ENCODE results near the gene CLTB.
"Not testable (repeated sequence)": the region's sequence is repeated elsewhere in the genome, so short reads cannot be mapped to it uniquely, and the experiment has no call there.

Gene CLTB

DNA sequence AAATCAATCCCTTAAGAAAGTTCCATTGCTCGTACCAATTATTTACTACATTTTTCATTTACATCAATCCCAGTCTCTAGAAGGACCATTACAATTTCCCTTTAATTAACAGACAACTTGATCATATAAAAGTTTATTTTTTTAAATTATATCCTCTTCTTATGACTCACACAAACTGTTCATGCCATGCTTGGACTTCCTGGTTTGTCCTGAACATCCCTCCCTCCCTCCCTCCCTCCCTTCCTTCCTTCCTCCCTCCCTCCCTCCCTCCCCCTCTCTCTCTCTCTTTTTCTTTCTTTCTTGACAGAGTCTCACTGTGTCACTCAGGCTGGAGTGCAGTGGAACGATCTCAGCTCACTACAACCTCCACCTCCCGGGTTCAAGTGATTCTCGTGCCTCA is 11.6 kb upstream of the CLTB start:
- no peak for DNase-seq (ENCODE audit: low read depth, low spot score)

DNA sequence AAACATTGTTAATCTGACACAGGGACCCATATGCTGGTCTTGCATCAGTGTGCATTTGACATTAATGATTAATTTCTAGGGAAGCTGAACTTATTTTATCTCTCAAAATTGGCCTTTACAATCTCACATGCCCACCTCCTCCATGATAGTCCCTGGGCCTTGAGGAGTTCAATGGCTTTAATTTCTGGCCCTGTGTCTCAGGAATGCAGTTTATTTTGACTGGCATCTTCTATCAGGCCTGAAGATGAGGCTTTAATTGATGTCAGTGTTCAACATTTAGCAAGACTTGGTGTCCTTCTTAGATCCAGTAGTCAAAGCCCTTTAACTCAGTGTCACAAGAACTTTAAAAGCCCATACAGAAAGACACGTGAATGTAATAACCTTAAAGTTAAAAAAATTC is 10.5 kb upstream of the CLTB start:
- DNase-seq (ENCODE audit: low read depth, low spot score), result no peak

DNA sequence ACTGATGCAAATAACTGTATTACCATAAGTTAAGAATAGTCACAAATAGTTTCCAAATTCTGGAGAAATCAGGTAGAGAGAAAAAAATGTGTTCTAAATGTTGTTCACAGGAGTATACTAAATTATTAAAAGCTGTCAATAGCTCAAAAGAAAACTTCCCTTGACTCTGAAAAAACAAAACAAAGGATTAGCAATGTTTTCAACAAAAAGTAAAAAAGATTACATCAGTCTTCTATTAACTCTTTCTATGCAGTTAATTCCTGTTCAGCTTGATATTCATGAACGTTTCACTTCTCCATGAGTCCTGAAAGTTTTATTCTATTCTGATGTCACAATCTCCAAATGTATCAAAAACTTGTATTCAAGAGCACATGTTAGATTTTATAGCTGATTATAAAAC is 9.5 kb upstream of the CLTB start:
- no peak for DNase-seq (ENCODE audit: low read depth, low spot score)

- DNase-seq (ENCODE audit: low read depth, low spot score), result peak; percentile 87
These were observed 8.8 kb upstream of the CLTB start for GRCh38 chr5:176425138-176425537.

- DNase-seq (ENCODE audit: low read depth, low spot score), result no peak
These were observed 7.8 kb upstream of the CLTB start for GRCh38 chr5:176424181-176424580.

DNA sequence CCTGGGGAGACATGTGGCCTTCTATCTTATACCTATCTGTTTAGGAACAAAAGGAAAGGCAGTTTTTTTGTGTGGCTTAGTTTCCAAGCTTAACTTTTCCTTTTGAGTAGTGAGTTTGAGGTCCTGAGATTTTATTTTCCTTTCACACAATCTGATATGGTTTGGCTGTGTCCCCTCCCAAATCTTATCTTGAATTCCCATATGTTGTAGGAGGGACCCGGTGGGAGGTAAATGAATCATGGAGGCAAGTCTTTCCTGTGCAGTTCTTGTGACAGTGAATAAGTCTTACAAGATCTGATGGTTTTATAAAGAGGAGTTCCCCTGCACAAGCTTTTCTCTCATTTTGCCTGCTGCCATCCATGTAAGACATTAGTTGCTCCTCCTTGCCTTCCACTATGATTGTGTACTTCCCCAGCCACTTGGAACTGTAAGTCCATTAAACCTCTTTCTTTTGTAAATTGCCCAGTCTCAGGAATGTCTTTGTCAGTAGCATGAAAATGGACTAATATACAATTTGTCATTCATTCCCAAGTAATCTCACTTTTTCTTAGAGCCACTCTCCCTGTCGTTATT is 4.7 kb upstream of the CLTB start:
- DNase-seq (ENCODE audit: low read depth, low spot score), result no peak

GRCh38 chr5:176420086-176420485 is 3.7 kb upstream of the CLTB start:
- DNase-seq (ENCODE audit: low read depth, low spot score), result no peak

GRCh38 chr5:176418251-176418650 is 1.9 kb upstream of the CLTB start:
- DNase-seq (ENCODE audit: low read depth, low spot score), result no peak

DNA sequence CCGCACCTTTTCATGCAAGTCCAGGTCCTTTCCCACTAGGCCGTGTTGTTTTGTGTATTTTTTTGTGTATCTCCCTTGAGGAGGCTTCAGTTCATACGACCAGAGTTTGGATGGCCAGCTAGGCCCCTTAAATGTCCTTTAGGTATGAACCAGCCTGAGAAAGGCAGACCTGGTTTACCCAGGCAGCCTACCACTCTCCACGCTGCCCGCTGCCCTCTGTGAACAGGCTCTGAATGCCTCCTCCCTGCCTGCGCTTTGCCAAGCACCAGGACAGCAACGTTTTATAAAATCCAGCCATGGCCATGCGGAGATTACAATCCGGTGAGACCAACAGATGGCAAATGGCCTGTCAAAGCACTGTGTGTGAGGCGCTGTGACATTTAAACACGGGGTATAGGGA is 626 bp upstream of the CLTB start:
- DNase-seq (ENCODE audit: low read depth, low spot score), result no peak

DNA sequence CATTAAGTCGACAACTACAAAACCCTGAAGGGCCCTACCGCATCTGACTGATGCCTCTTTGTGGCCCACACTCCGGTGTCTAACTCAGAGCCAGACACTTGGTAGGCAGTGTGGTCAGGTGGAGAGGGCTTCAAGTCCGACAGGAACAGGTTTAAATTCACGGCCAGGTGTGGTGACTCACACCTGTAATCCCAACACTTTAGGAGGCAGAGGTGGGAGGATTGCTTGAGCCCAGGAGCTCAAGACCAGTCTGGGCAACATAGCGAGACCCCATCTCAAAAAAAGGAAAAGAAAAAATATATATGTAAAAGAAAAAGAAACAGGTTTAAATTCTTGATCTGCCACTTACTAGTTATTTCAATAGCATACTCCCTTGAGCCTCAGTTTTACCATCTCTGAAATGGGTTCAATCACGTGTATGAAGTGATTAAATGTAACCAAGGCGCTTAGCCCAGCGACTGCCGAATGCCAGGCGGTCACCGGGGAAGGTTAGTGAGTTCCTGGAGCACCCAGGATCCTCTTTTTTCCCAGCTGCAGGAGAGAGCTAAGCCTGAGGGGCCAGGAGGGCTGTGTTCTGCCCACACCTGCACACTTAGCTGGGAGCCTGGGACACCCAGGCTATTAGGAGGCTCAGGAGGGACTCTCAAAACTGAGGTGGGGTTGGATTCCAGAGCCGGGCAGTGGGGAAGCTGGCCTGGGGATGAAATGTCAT is 943 bp downstream of the CLTB start:
- DNase-seq (ENCODE audit: low read depth, low spot score), result no peak

DNA sequence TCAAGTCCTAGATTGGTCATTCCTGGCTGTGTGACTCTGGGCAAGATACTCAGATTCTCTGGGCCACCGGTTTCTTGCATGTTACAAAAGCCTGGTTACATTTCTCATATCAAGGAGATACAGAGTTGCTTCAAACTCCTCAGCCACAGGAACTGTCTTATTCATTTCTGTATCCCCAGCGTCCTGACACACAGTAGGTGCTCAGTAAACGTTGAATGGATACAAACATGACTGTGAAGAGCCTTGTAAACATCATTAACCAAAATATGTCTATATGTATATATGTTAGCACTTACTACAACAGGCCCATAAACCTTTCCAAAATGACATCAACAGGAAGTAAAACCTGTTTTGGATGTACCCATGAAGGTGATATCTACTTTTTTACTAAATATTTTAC is 1.6 kb downstream of the CLTB start:
- no peak for DNase-seq (ENCODE audit: low read depth, low spot score)

DNA sequence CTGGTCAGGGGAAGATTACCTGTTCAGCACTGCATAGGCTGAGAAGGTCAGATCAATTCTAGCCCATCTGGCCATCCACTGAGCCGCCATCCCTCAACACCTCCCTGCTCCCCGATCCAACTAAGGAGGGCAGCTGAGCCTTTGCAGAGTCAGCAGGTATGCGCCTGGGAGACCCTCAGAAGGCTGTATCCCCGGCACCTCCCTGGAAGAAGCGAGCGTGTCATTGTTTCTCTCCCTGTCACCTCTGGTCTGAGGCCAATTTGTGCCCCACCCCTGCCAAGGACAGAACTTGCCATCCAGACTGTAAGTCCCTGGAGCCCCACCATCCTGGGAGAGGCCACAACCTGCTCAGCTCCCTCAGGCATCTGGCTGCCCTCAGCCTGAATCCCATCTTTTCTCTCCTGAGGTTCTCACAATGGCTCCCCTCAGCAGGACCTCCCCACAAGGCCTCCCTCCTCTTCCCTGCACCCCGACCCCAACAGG is 2.6 kb downstream of the CLTB start:
- DNase-seq (ENCODE audit: low read depth, low spot score), result no peak

DNA sequence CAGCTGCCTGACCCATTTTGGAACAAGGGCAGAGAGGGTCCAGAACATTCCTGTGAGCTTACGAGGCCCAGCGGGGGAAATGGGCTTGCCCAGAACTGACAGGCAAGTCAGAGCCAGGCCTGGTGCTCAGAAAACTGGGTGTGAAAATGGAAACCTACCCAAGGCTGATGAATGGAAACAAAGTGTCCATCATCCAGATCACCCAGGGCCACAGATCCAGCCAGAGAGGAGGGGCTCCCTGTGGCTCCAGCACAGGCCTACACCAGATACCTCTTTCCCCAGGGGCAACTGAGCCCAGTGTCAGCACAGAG is 3.1 kb downstream of the CLTB start:
- DNase-seq (ENCODE audit: low read depth, low spot score), result peak; percentile 32

GRCh38 chr5:176412517-176413254 is 3.7 kb downstream of the CLTB start:
- no peak for DNase-seq (ENCODE audit: low read depth, low spot score)

DNA sequence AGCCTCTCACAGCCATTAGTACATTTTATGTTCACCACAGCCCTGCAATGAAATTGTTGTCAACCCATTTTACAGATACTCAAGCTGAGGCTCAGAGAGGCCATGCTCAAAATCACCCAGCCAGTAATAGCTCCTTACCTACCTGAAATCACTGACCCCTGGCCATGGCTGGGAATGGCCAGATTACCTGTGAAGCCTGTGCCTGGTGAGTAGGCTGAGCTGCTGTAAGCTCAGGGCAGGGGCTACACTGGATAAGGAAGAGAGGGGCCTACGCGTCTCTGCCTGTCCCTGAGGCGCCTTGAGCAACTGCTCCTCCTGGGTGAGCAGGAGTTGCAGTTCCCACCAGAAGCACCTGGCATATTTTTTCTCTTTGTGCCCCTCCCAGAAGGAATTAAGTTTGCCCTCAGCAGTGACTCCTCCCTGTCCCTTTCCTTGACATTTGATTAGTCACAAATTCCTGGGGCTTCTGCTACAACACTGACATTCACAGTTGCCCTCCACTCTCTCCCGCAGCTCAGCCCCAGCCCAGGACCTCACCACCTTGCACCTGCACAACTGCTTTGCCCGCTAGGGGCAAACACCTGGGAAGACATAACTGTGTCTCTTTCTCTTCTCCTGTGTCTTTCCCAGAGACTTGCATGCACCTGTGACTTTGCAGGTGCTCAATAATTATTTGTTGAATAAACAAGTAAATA is 5.7 kb downstream of the CLTB start:
- DNase-seq (ENCODE audit: low read depth, low spot score), result no peak

- no peak for DNase-seq (ENCODE audit: low read depth, low spot score)
These were observed 6.6 kb downstream of the CLTB start for GRCh38 chr5:176409765-176410164.

- no peak for DNase-seq (ENCODE audit: low read depth, low spot score)
These were observed 7.7 kb downstream of the CLTB start for GRCh38 chr5:176408590-176408989.

DNA sequence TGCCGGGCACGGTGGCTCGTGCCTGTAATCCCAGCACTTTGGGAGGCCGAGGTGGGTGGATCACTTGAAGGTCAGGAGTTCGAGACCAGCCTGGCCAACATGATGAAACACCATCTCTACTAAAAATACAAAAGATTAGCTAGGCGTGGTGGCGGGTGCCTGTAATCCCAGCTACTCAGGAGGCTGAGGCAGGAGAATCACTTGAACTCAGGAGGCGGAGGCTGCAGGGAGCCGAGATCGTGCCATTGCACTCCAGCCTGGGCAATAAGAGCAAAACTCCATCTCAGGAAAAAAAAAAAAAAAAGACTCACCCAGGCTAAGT is 8.1 kb downstream of the CLTB start:
- not testable (repeated sequence) for DNase-seq (ENCODE audit: low read depth, low spot score)

- DNase-seq (ENCODE audit: low read depth, low spot score), result no peak
These were observed 8.7 kb downstream of the CLTB start for GRCh38 chr5:176407456-176408251.

- DNase-seq (ENCODE audit: low read depth, low spot score), result no peak
These were observed 9.8 kb downstream of the CLTB start for GRCh38 chr5:176406436-176407052.

GRCh38 chr5:176405656-176406435 is 10.5 kb downstream of the CLTB start:
- DNase-seq (ENCODE audit: low read depth, low spot score), result no peak
